IMR-90 (cell line): ENCODE measurements around the gene CCNDBP1. TPM values are rescaled to one million over a fixed set of nuclear protein-coding genes. Genes with fewer than 3 reads are reported as not detected.

ENCODE experiments used
- ATAC-seq: fragments of 200-7000 bp; cut with Tn5 transposase; 2 replicates; pipeline ENCODE4 v1.9.1; 2020; ENCODE audit warnings: low read depth, mild to moderate bottlenecking, moderate library complexity
- BruUV-seq: library from RNA; stranded (reverse); fragments of 400-500 nt; replicated peaks from 2 replicates; lab custom pipeline; 2021; lab: Mats Ljungman, UMichigan
- CTCF ChIA-PET: fragments of 300-600 bp; formaldehyde crosslinking; extraction: SDS; loops from one replicate; lab custom pipeline; 2021; ENCODE audit warnings: antibody characterized with exemption; lab: Yijun Ruan, JAX
- POLR2A ChIA-PET: fragments of 300-600 bp; sonication (Branson Sonifier 250); formaldehyde crosslinking; loops from one replicate; lab custom pipeline; 2022; ENCODE audit warnings: antibody characterized with exemption; ENCODE audit not compliant: unreplicated experiment; lab: Charles Lee
- DNase-seq: peaks from one replicate; pipeline ENCODE4 v3.0.0; 2013
- H2AFZ ChIP-seq: replicated peaks from 2 replicates; pipeline ENCODE3; 2013; ENCODE audit warnings: low read length, mild to moderate bottlenecking; ENCODE audit not compliant: poor library complexity
- H2AK5ac ChIP-seq: 2 replicates; pipeline ENCODE4 v1.6.1; 2013; ENCODE audit warnings: low read depth, low read length, inconsistent platforms
- H2AK9ac ChIP-seq: replicated peaks from 2 replicates; pipeline ENCODE3; 2013; ENCODE audit warnings: mild to moderate bottlenecking, low read depth, low read length, moderate library complexity; ENCODE audit not compliant: poor library complexity
- H2BK120ac ChIP-seq: 2 replicates; pipeline ENCODE4 v1.6.1; 2013; ENCODE audit warnings: low read depth, low read length, inconsistent platforms
- H2BK15ac ChIP-seq: 3 replicates; pipeline ENCODE4 v1.6.1; 2013; ENCODE audit warnings: low read depth, low read length, inconsistent platforms
- H2BK20ac ChIP-seq: 2 replicates; pipeline ENCODE4 v1.6.1; 2013; ENCODE audit warnings: low read depth, mild to moderate bottlenecking, inconsistent platforms, low read length, moderate library complexity
- H2BK5ac ChIP-seq: 2 replicates; pipeline ENCODE4 v1.6.1; 2013; ENCODE audit warnings: mild to moderate bottlenecking, low read depth, low read length, inconsistent platforms; ENCODE audit not compliant: poor library complexity, severe bottlenecking
- H3K14ac ChIP-seq: replicated peaks from 2 replicates; pipeline ENCODE4 v1.6.1; 2013; ENCODE audit warnings: low read depth, low read length, inconsistent platforms
- H3K18ac ChIP-seq: 2 replicates; pipeline ENCODE4 v1.6.1; 2013; ENCODE audit warnings: low read depth, low read length, control low read depth
- H3K23ac ChIP-seq: 2 replicates; pipeline ENCODE4 v1.6.1; 2013; ENCODE audit warnings: low read depth, low read length, inconsistent platforms
- H3K27ac ChIP-seq: 2 replicates; pipeline ENCODE4 v1.5.1; 2013; ENCODE audit warnings: mild to moderate bottlenecking, control low read depth, low read length; ENCODE audit not compliant: insufficient read depth
- H3K27me3 ChIP-seq: 2 replicates; pipeline ENCODE4 v1.6.1; 2013; ENCODE audit warnings: low read length; ENCODE audit not compliant: control insufficient read depth, insufficient read depth
- H3K36me3 ChIP-seq: 2 replicates; pipeline ENCODE4 v1.6.1; 2013; ENCODE audit warnings: low read length, mixed read lengths; ENCODE audit not compliant: control insufficient read depth, insufficient read depth
- H3K4ac ChIP-seq: 2 replicates; pipeline ENCODE4 v1.6.1; 2013; ENCODE audit warnings: low read depth, low read length, inconsistent platforms
- H3K4me1 ChIP-seq: 2 replicates; pipeline ENCODE4 v1.6.1; 2013; ENCODE audit warnings: low read length, mixed read lengths; ENCODE audit not compliant: control insufficient read depth, insufficient read depth
- H3K4me2 ChIP-seq: 2 replicates; pipeline ENCODE4 v1.6.1; 2013; ENCODE audit warnings: low read depth, mild to moderate bottlenecking, control low read depth, low read length, moderate library complexity
- H3K4me3 ChIP-seq: 2 replicates; pipeline ENCODE4 v1.5.1; 2013; ENCODE audit warnings: low read depth, mild to moderate bottlenecking, control low read depth, low read length, moderate library complexity; ENCODE audit not compliant: insufficient read depth
- H3K56ac ChIP-seq: 2 replicates; pipeline ENCODE4 v1.6.1; 2013; ENCODE audit warnings: low read length, inconsistent platforms; ENCODE audit not compliant: insufficient read depth; ENCODE audit errors: extremely low read depth
- H3K79me1 ChIP-seq, 2 experiments: 2 replicates each; pipeline ENCODE4 v1.6.1; 2013; ENCODE audit warnings: low read length in 2 of 2, inconsistent platforms in 1 of 2, low read depth in 1 of 2
- H3K9ac ChIP-seq: 2 replicates; pipeline ENCODE4 v1.6.1; 2013; ENCODE audit warnings: low read depth, low read length, control low read depth
- H3K9me1 ChIP-seq: 2 replicates; pipeline ENCODE4 v1.6.1; 2013; ENCODE audit warnings: low read length, inconsistent platforms; ENCODE audit not compliant: insufficient read depth
- H3K9me3 ChIP-seq: 2 replicates; pipeline ENCODE4 v1.6.1; 2013; ENCODE audit warnings: low read length; ENCODE audit not compliant: control insufficient read depth, insufficient read depth
- H4K20me1 ChIP-seq: 2 replicates; pipeline ENCODE4 v1.6.1; 2013; ENCODE audit warnings: low read length, inconsistent platforms; ENCODE audit not compliant: insufficient read depth
- H4K5ac ChIP-seq: 2 replicates; pipeline ENCODE4 v1.6.1; 2013; ENCODE audit warnings: mild to moderate bottlenecking, low read depth, low read length, control low read depth
- H4K8ac ChIP-seq, 2 experiments: 2 replicates each; pipeline ENCODE4 v1.6.1; 2013; ENCODE audit warnings: low read depth in 2 of 2, low read length in 2 of 2, control low read depth in 1 of 2, inconsistent platforms in 1 of 2
- H4K91ac ChIP-seq: 2 replicates; pipeline ENCODE4 v1.6.1; 2013; ENCODE audit warnings: low read depth, low read length, inconsistent platforms; ENCODE audit not compliant: insufficient read depth
- FOS ChIP-seq: fragments of 150-350 bp; IDR thresholded peaks from 2 replicates; pipeline ENCODE4 v1.6.1; 2016; ENCODE audit warnings: low read depth, low read length
- MAFK ChIP-seq: IDR thresholded peaks from 2 replicates; pipeline ENCODE4 v1.6.1; 2012; ENCODE audit warnings: low read depth, low read length, improper control_type of control experiment
- MAZ ChIP-seq: IDR thresholded peaks from 2 replicates; pipeline ENCODE4 v1.6.1; 2012; ENCODE audit warnings: low read depth, mild to moderate bottlenecking, low read length, improper control_type of control experiment, moderate library complexity, borderline replicate concordance
- NFE2L2 ChIP-seq: fragments of 150-350 bp; IDR thresholded peaks from 2 replicates; pipeline ENCODE4 v1.6.1; 2016; ENCODE audit warnings: low read depth, mild to moderate bottlenecking, low read length
- RAD21 ChIP-seq: IDR thresholded peaks from 2 replicates; pipeline ENCODE4 v1.6.1; 2012; ENCODE audit warnings: low read length, improper control_type of control experiment
- RCOR1 ChIP-seq: IDR thresholded peaks from 2 replicates; pipeline ENCODE4 v1.6.1; 2012; ENCODE audit warnings: mild to moderate bottlenecking, low read length, improper control_type of control experiment; ENCODE audit not compliant: insufficient replicate concordance
- RFX5 ChIP-seq: IDR thresholded peaks from 2 replicates; pipeline ENCODE4 v1.8.0; 2012; ENCODE audit warnings: low read depth, mild to moderate bottlenecking, low read length, moderate library complexity
- WGBS, 2 experiments: methylation state at CpG; one replicate each; pipeline versions ENCODE4 v1.1.5 to v1.1.7; 2013; ENCODE audit warnings: missing lambda C conversion rate in 2 of 2; ENCODE audit not compliant: insufficient read length in 1 of 2; ENCODE audit errors: extremely low coverage in 2 of 2; 5-methylcytosine and 5-hydroxymethylcytosine counted together
- dilution Hi-C: fragments of 300-500 bp; cut with HindIII; formaldehyde crosslinking; loops from one replicate; pipeline ENCODE4 v1.14.3; 2018; ENCODE audit warnings: low sequenced_read_pairs; ENCODE audit not compliant: unreplicated experiment
- in situ Hi-C: fragments of 300-500 bp; cut with MboI; formaldehyde crosslinking; loops from 3 replicates; pipeline ENCODE4 v1.14.3; 2019; ENCODE audit warnings: low sequenced_read_pairs, inconsistent platforms, mixed read lengths
- intact Hi-C: fragments of 100-400 bp; cut with micrococcal nuclease; formaldehyde crosslinking; loops from 2 replicates; pipeline ENCODE4 v1.10.0; 2022
- polyA plus RNA-seq, 3 experiments: library from polyadenylated mRNA; depleted of rRNA; stranded (reverse); fragments of >200 nt; gene quantifications; 2 replicates each; pipeline ENCODE4 v1.2.3, GENCODE V29; 2012; ENCODE audit warnings: low replicate concordance in 1 of 3
- total RNA-seq: library from RNA; depleted of rRNA; stranded (reverse); fragments of >200 nt; gene quantifications from 2 replicates; pipeline ENCODE4 v1.2.3, GENCODE V29; 2012
- TF ChIP-seq, protein P1 (sequence below): fragments of 150-350 bp; IDR thresholded peaks from 2 replicates; pipeline ENCODE4 v1.6.1; 2016; ENCODE audit warnings: low read depth, mild to moderate bottlenecking, low read length, moderate library complexity, borderline replicate concordance
- TF ChIP-seq, protein P2 (sequence below): conservative IDR thresholded peaks from 2 replicates; pipeline ENCODE4 v1.5.1; 2012; ENCODE audit warnings: mild to moderate bottlenecking, low read depth, low read length, improper control_type of control experiment

The CCNDBP1 gene
- total and polyA plus RNA-seq, 2 of the 4 experiments (the other 2 are of a cell fraction): 34.9 to 40.3 TPM

DNA sequence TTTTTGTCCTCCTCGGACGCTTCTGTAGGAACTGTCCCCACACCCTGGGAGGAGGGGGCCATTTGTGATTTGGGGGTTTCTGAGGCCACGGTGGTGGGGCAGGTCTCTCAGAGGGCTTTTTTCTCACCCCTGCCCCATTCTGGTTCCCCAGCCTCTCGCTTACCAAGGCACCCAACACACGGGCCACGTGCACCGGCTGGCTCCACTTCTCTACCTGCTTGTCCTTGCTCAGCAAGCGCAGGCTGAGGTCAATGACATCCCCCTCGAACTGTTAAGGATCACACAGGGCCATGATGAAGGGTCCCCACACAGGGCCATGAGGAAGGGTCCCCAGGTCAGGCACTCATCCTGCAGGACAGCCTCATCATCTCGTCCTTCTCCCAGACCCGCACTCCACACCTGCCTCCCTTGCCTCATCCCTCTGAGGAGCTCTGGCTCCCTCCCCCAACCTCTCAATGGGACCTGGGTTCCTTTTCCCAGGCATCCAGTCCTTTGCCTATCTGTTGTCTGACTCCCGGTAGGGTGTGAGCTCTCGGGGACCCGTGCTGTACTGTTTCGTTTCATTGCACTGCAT is 25.1 kb downstream of the CCNDBP1 start:
- dilution Hi-C loops: no loop called here
- no peak for ATAC-seq
- TF ChIP-seq FOS (no peak), NFE2L2 (no peak), RCOR1 (no peak), RAD21 (no peak), MAZ (no peak), MAFK (no peak), RFX5 (no peak)
- TF ChIP-seq, protein P1, sequence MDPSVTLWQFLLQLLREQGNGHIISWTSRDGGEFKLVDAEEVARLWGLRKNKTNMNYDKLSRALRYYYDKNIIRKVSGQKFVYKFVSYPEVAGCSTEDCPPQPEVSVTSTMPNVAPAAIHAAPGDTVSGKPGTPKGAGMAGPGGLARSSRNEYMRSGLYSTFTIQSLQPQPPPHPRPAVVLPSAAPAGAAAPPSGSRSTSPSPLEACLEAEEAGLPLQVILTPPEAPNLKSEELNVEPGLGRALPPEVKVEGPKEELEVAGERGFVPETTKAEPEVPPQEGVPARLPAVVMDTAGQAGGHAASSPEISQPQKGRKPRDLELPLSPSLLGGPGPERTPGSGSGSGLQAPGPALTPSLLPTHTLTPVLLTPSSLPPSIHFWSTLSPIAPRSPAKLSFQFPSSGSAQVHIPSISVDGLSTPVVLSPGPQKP: no peak
- TF ChIP-seq, protein P2, sequence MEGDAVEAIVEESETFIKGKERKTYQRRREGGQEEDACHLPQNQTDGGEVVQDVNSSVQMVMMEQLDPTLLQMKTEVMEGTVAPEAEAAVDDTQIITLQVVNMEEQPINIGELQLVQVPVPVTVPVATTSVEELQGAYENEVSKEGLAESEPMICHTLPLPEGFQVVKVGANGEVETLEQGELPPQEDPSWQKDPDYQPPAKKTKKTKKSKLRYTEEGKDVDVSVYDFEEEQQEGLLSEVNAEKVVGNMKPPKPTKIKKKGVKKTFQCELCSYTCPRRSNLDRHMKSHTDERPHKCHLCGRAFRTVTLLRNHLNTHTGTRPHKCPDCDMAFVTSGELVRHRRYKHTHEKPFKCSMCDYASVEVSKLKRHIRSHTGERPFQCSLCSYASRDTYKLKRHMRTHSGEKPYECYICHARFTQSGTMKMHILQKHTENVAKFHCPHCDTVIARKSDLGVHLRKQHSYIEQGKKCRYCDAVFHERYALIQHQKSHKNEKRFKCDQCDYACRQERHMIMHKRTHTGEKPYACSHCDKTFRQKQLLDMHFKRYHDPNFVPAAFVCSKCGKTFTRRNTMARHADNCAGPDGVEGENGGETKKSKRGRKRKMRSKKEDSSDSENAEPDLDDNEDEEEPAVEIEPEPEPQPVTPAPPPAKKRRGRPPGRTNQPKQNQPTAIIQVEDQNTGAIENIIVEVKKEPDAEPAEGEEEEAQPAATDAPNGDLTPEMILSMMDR: no peak
- no peak overlapping the region for H3K27ac ChIP-seq
- WGBS, 2 experiments: no CpG with 5 or more reads among the region's 15 CpGs
- in situ Hi-C loops: no loop called here
- no peak overlapping the region for H3K23ac ChIP-seq
- ChIA-PET POLR2A (no interaction called here), CTCF (interaction anchor here (0.5 to 1.6 kb wide), 4 partner anchors 15 to 501 kb away, joined by 3 to 5 read pairs (median 4); no protein-coding TSS in a partner anchor)
- H3K14ac ChIP-seq: no peak overlapping the region
- H3K9me1 ChIP-seq: no peaks in the 10 kb centered on the region; the same call in 1 of the 2 replicates
- no peak overlapping the region for H3K56ac ChIP-seq
- peaks cover 70% of the 10 kb centered on the region for H3K27me3 ChIP-seq
- no peak overlapping the region for H2BK15ac ChIP-seq
- no peak overlapping the region for H4K5ac ChIP-seq
- H4K20me1 ChIP-seq: no peaks in the 10 kb centered on the region
- no peak overlapping the region for H3K4me2 ChIP-seq
- no peak overlapping the region for H2AFZ ChIP-seq
- DNase-seq: no peak
- no peaks in the 10 kb centered on the region for H3K4me1 ChIP-seq
- no peak overlapping the region for H3K18ac ChIP-seq
- H3K4ac ChIP-seq: no peak overlapping the region
- H3K9me3 ChIP-seq: no peaks in the 10 kb centered on the region
- no peak overlapping the region for H4K8ac ChIP-seq
- no peak overlapping the region for H2AK5ac ChIP-seq
- intact Hi-C loops: no loop called here
- no peak overlapping the region for H3K9ac ChIP-seq
- no peak overlapping the region for H2AK9ac ChIP-seq
- H2BK120ac ChIP-seq: no peak overlapping the region
- H2BK20ac ChIP-seq: no peak overlapping the region
- H3K36me3 ChIP-seq: no peaks in the 10 kb centered on the region
- no peak overlapping the region for H4K91ac ChIP-seq
- BruUV-seq: no TSS peak
- no peak overlapping the region for H2BK5ac ChIP-seq
- H3K4me3 ChIP-seq: no peak overlapping the region
- no peaks in the 10 kb centered on the region for H3K79me1 ChIP-seq
